ENCODE data around the gene ARHGAP11B. TPM values are rescaled to one million over a fixed set of nuclear protein-coding genes. Genes with fewer than 3 reads are reported as not detected.

ARHGAP11B gene

Other genes starting within 250 kb of the ARHGAP11B start
- gene CHRFAM7A, start 232.6 kb upstream of the ARHGAP11B start, total RNA-seq = 0.10 and 0.16 TPM in 2 replicates
- 1.4 and 3.3 TPM in 2 replicates for gene GOLGA8R, start 211.9 kb upstream of the ARHGAP11B start, total RNA-seq
- 0.48 and 0.52 TPM in 2 replicates for gene GOLGA8Q, start 74.1 kb upstream of the ARHGAP11B start, total RNA-seq
- gene GOLGA8H, start 22.1 kb upstream of the ARHGAP11B start, total RNA-seq = 0.05 and 0.31 TPM in 2 replicates

Data from myocyte (in vitro differentiated cells).